Astrocyte (in vitro differentiated cells and primary cell): ENCODE measurements around the gene HIPK2. TPM values are rescaled to one million over a fixed set of nuclear protein-coding genes. Genes with fewer than 3 reads are reported as not detected.

ENCODE experiments used
- DNase-seq: peaks from one replicate; pipeline ENCODE4 v3.0.0-alpha.2; 2010; ENCODE audit warnings: low read depth
- FAIRE-seq: peaks from 2 replicates; lab custom pipeline; 2011; peaks lifted over from hg19 to GRCh38; lab: Jason Lieb, UNC
- H2AFZ ChIP-seq: 2 replicates; pipeline ENCODE4 v1.6.0; 2012; ENCODE audit warnings: low read depth, low read length, inconsistent platforms
- H3K27ac ChIP-seq: 2 replicates; pipeline ENCODE4 v1.5.1; 2011; ENCODE audit warnings: low read depth, low read length, inconsistent platforms
- H3K27me3 ChIP-seq: 2 replicates; pipeline ENCODE4 v1.6.0; 2011; ENCODE audit warnings: low read length, inconsistent platforms; ENCODE audit not compliant: insufficient read depth
- H3K36me3 ChIP-seq: 2 replicates; pipeline ENCODE4 v1.5.1; 2011; ENCODE audit warnings: low read length, inconsistent platforms; ENCODE audit not compliant: insufficient read depth
- H3K4me1 ChIP-seq: 2 replicates; pipeline ENCODE4 v1.5.1; 2011; ENCODE audit warnings: low read length, inconsistent platforms; ENCODE audit not compliant: insufficient read depth
- H3K4me2 ChIP-seq: 2 replicates; pipeline ENCODE4 v1.6.0; 2012; ENCODE audit warnings: low read length, inconsistent platforms
- H3K4me3 ChIP-seq: 2 replicates; pipeline ENCODE4 v1.5.1; 2011; ENCODE audit warnings: low read depth, mild to moderate bottlenecking, low read length, inconsistent platforms; ENCODE audit not compliant: insufficient read depth
- H3K79me2 ChIP-seq: 2 replicates; pipeline ENCODE4 v1.6.0; 2012; ENCODE audit warnings: mild to moderate bottlenecking, low read length, inconsistent platforms; ENCODE audit not compliant: insufficient read depth
- H3K9ac ChIP-seq: 2 replicates; pipeline ENCODE4 v1.6.0; 2012; ENCODE audit warnings: mild to moderate bottlenecking, low read length, inconsistent platforms
- H3K9me3 ChIP-seq: 2 replicates; pipeline ENCODE4 v1.5.1; 2012; ENCODE audit warnings: low read depth, mild to moderate bottlenecking, low read length, inconsistent platforms; ENCODE audit not compliant: insufficient read depth
- H4K20me1 ChIP-seq: 2 replicates; pipeline ENCODE4 v1.6.0; 2012; ENCODE audit warnings: low read length, inconsistent platforms; ENCODE audit not compliant: insufficient read depth
- H3K27ac Mint-ChIP-seq: one replicate; pipeline ENCODE4 v1.8.0; 2021; ENCODE audit warnings: mild to moderate bottlenecking, mixed read lengths; ENCODE audit not compliant: unreplicated experiment
- H3K27me3 Mint-ChIP-seq: one replicate; pipeline ENCODE4 v1.8.0; 2021; ENCODE audit warnings: low read depth, mixed read lengths; ENCODE audit not compliant: unreplicated experiment
- H3K36me3 Mint-ChIP-seq: one replicate; pipeline ENCODE4 v1.8.0; 2021; ENCODE audit warnings: low read depth, mixed read lengths; ENCODE audit not compliant: unreplicated experiment
- H3K4me1 Mint-ChIP-seq: one replicate; pipeline ENCODE4 v1.8.0; 2021; ENCODE audit warnings: low read depth, mixed read lengths; ENCODE audit not compliant: unreplicated experiment
- H3K4me3 Mint-ChIP-seq: one replicate; pipeline ENCODE4 v1.8.0; 2021; ENCODE audit warnings: mild to moderate bottlenecking, moderate library complexity, mixed read lengths; ENCODE audit not compliant: unreplicated experiment
- H3K9me3 Mint-ChIP-seq: one replicate; pipeline ENCODE4 v1.8.0; 2021; ENCODE audit warnings: mild to moderate bottlenecking, mixed read lengths; ENCODE audit not compliant: unreplicated experiment
- CTCF ChIP-seq: IDR thresholded peaks from 2 replicates; pipeline ENCODE4 v1.5.1; 2011; ENCODE audit warnings: low read depth, mild to moderate bottlenecking, inconsistent platforms, low read length, moderate library complexity; ENCODE audit not compliant: insufficient read depth
- EZH2 ChIP-seq: IDR thresholded peaks from 2 replicates; pipeline ENCODE4 v1.6.1; 2012; ENCODE audit warnings: mild to moderate bottlenecking, low read length, inconsistent platforms; ENCODE audit not compliant: insufficient read depth
- total RNA-seq: library from RNA; stranded (reverse); gene quantifications from 2 replicates; pipeline ENCODE4 v1.2.1, GENCODE V29; 2021

Gene HIPK2
- total RNA-seq, 1 donor from 2014 or later, result 35.8 TPM

- no peaks in the 10 kb centered on the region for H3K9me3 Mint-ChIP-seq
- TF ChIP-seq EZH2, result no peak
- no peak for TF ChIP-seq CTCF
- Histone ChIP-seq H3K79me2 (peaks cover 95% of the 10 kb centered on the region), H3K9ac (no peak overlapping the region), H3K27me3 (no peaks in the 10 kb centered on the region), H3K27ac (no peak overlapping the region), H3K36me3 (peaks cover 3% of the 10 kb centered on the region), H4K20me1 (peaks cover 88% of the 10 kb centered on the region), H3K9me3 (no peaks in the 10 kb centered on the region), H3K4me1 (peaks cover 26% of the 10 kb centered on the region), H3K4me2 (no peak overlapping the region), H3K4me3 (no peak overlapping the region), H2AFZ (no peak overlapping the region)
- DNase-seq, result no peak
- no peak for FAIRE-seq
- H3K27ac Mint-ChIP-seq, result no peak overlapping the region
- H3K36me3 Mint-ChIP-seq, result peaks cover 7% of the 10 kb centered on the region
- no peak overlapping the region for H3K4me3 Mint-ChIP-seq
- no peaks in the 10 kb centered on the region for H3K27me3 Mint-ChIP-seq
- H3K4me1 Mint-ChIP-seq, result peaks cover 18% of the 10 kb centered on the region
Observed at GRCh38 chr7:139768249-139768824, 9.5 kb downstream of the HIPK2 start.

- Histone ChIP-seq H3K9me3 (no peaks in the 10 kb centered on the region), H4K20me1 (peaks cover 91% of the 10 kb centered on the region), H3K4me2 (no peak overlapping the region), H3K4me1 (peaks cover 32% of the 10 kb centered on the region), H3K27ac (no peak overlapping the region), H3K79me2 (peaks cover 95% of the 10 kb centered on the region), H3K27me3 (no peaks in the 10 kb centered on the region), H3K4me3 (no peak overlapping the region), H3K9ac (no peak overlapping the region), H3K36me3 (no peaks in the 10 kb centered on the region), H2AFZ (no peak overlapping the region)
- H3K27ac Mint-ChIP-seq, result no peak overlapping the region
- no peak overlapping the region for H3K4me3 Mint-ChIP-seq
- FAIRE-seq (no peak), DNase-seq (no peak)
- TF ChIP-seq EZH2 (no peak), CTCF (no peak)
- no peaks in the 10 kb centered on the region for H3K9me3 Mint-ChIP-seq
- H3K4me1 Mint-ChIP-seq, result peaks cover 25% of the 10 kb centered on the region
- peaks cover 10% of the 10 kb centered on the region for H3K36me3 Mint-ChIP-seq
- H3K27me3 Mint-ChIP-seq, result no peaks in the 10 kb centered on the region
Observed at GRCh38 chr7:139767561-139767982, 10.2 kb downstream of the HIPK2 start.

GRCh38 chr7:139765143-139765542, 12.7 kb downstream of the HIPK2 start:
- no peak overlapping the region for H2AFZ ChIP-seq
- H3K4me1 ChIP-seq, result peaks cover 12% of the 10 kb centered on the region
- H3K9ac ChIP-seq, result no peak overlapping the region
- H3K36me3 ChIP-seq, result no peaks in the 10 kb centered on the region
- Mint-ChIP-seq H3K4me1 (peaks cover 17% of the 10 kb centered on the region), H3K4me3 (no peak overlapping the region), H3K27ac (no peak overlapping the region), H3K9me3 (no peaks in the 10 kb centered on the region), H3K27me3 (no peaks in the 10 kb centered on the region), H3K36me3 (peaks cover 10% of the 10 kb centered on the region)
- H3K4me3 ChIP-seq, result no peak overlapping the region
- peaks cover 100% of the 10 kb centered on the region for H3K79me2 ChIP-seq
- TF ChIP-seq CTCF (no peak), EZH2 (no peak)
- DNase-seq, result no peak
- FAIRE-seq, result no peak
- H3K27me3 ChIP-seq, result no peaks in the 10 kb centered on the region
- H3K27ac ChIP-seq, result no peak overlapping the region
- no peak overlapping the region for H3K4me2 ChIP-seq
- no peaks in the 10 kb centered on the region for H3K9me3 ChIP-seq
- peaks cover 93% of the 10 kb centered on the region for H4K20me1 ChIP-seq
